Measurements from ENCODE around the gene TBL1XR1. TPM values are rescaled to one million over a fixed set of nuclear protein-coding genes. Genes with fewer than 3 reads are reported as not detected.

TBL1XR1 gene

Small RNAs within 50 kb of the gene (small RNA-seq; reads per million reads assigned to genes)
- gene RF00019 (ENCODE audit: low read depth): not detected
- gene RNU6-681P (ENCODE audit: low read depth): not detected
